HG02798 (cell line): ENCODE measurements around the gene PHF12.
A peak's percentile ranks its signal among the peaks of the same experiment; 100 is the strongest.

Source experiments
- ATAC-seq: cut with Tn5 transposase; IDR thresholded peaks from one replicate; pipeline ENCODE4 v1.9.1; 2021; ENCODE audit warnings: mild to moderate bottlenecking; ENCODE audit not compliant: unreplicated experiment, poor library complexity

PHF12 gene

GRCh38 chr17:28873839-28874238 is 77.5 kb downstream of the PHF12 start:
- ATAC-seq: no peak

GRCh38 chr17:28871056-28871579 is 80.2 kb downstream of the PHF12 start:
- ATAC-seq: peak; percentile 81

DNA sequence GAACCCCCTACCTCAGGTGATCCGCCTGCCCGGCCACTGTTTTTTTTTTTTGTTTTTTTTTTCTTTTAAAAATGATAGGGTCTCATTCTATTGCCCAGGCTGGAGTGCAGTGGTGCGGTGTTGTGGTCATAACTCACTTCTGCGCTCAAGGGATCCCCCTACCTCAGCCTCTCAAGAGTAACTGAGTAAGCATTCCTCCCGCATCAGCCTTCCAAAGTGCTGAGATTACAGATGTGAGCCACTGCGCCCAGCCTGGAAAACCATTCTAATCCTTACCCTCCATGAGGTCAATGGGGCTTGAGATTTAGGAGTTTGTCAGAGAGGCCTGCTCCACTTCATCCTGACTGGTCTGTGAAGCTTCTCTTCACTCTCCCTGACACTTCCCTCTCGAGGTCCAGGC is 84.0 kb downstream of the PHF12 start:
- no peak for ATAC-seq

DNA sequence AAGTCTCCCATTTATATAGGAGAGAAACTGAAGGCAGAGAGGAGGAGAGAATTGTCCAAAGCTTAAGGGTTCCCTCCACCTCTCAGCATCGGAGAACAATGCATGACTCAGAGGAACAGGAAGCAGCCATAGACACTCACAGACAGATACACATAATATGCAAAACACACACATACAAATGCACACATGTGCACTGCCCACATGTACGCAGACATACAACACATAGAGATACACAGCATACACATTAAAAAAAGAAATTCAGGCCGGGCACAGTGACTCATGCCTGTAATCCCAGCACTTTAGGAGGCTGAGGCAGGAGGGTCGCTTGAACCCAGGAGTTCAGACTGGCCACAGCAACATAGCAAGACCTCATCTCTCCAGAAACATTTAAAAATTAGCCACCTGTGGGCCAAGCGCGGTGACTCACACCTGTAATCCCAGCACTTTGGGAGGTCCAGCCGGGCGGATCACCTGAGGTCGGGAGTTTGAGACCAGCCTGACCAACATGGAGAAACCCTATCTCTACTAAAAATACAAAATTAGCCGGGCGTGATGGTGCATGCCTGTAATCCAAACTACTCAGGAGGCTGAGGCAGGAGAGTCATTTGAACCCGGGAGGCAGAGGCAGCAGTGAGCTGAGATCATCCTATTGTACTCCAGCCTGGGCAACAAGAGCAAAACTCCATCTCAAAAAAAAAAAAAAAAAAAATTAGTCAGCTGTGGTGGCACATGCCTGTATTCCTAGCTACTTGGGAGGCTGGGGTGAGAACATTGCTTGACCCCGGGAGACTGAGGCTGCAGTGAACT is 85.2 kb downstream of the PHF12 start:
- ATAC-seq: no peak

- ATAC-seq: no peak
Observed at GRCh38 chr17:28864991-28865849, 86.1 kb downstream of the PHF12 start.

GRCh38 chr17:28863953-28864352 is 87.4 kb downstream of the PHF12 start:
- no peak for ATAC-seq

- ATAC-seq: no peak
Observed at GRCh38 chr17:28862561-28862960, 88.8 kb downstream of the PHF12 start.

DNA sequence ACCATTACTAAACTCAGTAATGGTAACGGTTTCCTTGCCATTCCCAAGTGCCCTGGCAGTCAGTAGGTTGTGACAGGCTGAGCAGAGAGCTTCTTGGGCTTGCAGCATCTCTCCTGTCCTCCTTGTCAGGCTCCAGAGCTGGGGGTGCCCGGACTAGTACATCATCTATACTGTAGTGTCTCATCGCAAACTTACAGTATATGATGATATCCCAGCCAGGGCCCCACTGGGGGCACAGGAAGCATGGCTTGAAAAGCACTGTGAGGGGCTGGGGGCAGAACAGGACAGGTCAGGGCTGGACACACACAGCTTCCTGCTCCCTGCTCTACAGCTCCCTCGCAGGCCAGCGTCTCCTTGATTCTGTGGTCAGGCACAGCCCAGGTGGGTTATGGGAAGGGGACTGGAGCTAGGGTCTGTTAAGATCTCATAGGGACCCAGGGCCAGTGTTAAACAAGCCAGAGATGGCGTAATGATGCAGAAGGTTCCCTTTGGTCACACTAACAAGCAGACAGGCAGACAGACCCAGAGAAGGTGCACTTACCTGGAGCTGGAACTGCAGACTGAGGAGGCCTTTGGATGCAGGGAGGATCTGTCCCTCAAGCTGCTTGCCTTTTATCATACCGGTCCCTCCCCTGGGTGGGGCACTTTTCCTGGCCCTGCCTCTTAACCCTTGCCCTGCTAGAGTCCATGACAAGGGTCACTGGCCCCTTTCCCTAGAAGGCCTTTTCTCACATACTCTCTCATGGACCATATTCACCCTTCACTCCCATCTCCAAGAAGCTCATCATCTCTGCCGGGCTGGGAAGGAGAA is 89.7 kb downstream of the PHF12 start:
- no peak for ATAC-seq

GRCh38 chr17:28860363-28860808 is 90.9 kb downstream of the PHF12 start:
- ATAC-seq: no peak

GRCh38 chr17:28858801-28859355 is 92.4 kb downstream of the PHF12 start:
- ATAC-seq: no peak

GRCh38 chr17:28857905-28858800 is 93.2 kb downstream of the PHF12 start:
- no peak for ATAC-seq

GRCh38 chr17:28856028-28856574 is 95.2 kb downstream of the PHF12 start:
- ATAC-seq: no peak

DNA sequence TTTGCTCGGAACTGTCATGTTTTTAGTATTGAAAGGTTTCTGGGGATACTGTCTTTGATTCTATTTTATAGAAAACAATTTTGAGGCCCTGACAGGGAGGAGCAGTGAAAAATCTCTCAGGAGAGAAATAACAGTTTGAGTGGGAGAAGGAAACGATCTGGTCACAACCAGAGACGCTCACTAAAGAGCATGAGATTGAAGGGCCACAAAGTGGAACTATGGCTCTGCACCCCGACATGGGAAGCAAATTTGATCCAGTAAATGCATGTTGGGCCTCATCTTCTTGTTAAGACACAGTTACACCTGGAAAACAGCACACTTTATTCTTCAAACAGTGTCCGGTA is 96.0 kb downstream of the PHF12 start:
- no peak for ATAC-seq
